Neural crest cell (in vitro differentiated cells): ENCODE measurements around the gene CASZ1. TPM values are rescaled to one million over a fixed set of nuclear protein-coding genes. Genes with fewer than 3 reads are reported as not detected.

ENCODE experiments used
- DNase-seq: peaks from one replicate; pipeline ENCODE4 v3.0.0; 2021; ENCODE audit warnings: low read depth, mixed read lengths, low spot score
- H3K27ac Mint-ChIP-seq: one replicate; pipeline ENCODE4 v1.8.0; 2021; ENCODE audit warnings: mild to moderate bottlenecking, mixed read lengths; ENCODE audit not compliant: unreplicated experiment
- H3K27me3 Mint-ChIP-seq: 2 replicates; pipeline ENCODE4 v1.8.0; 2021; ENCODE audit warnings: low read depth, mild to moderate bottlenecking, mixed read lengths
- H3K36me3 Mint-ChIP-seq: 2 replicates; pipeline ENCODE4 v1.8.0; 2021; ENCODE audit warnings: low read depth, mild to moderate bottlenecking, mixed read lengths
- H3K4me1 Mint-ChIP-seq: 2 replicates; pipeline ENCODE4 v1.8.0; 2021; ENCODE audit warnings: mixed read lengths
- H3K4me3 Mint-ChIP-seq: one replicate; pipeline ENCODE4 v1.8.0; 2021; ENCODE audit warnings: mild to moderate bottlenecking, mixed read lengths
- H3K9me3 Mint-ChIP-seq: 2 replicates; pipeline ENCODE4 v1.8.0; 2021; ENCODE audit warnings: mixed read lengths
- CTCF ChIP-seq: fragments of 200-600 bp; sonication (generic); conservative IDR thresholded peaks from 2 replicates; pipeline ENCODE4 v1.5.0; 2021; ENCODE audit warnings: antibody characterized with exemption, mild to moderate bottlenecking
- total RNA-seq: library from RNA; stranded (reverse); gene quantifications from 2 replicates; pipeline ENCODE4 v1.2.1, GENCODE V29; 2021

Gene CASZ1
- total RNA-seq, 1 donor from 2014 or later, result 2.6 TPM

GRCh38 chr1:10665226-10665625 lies 131.2 kb downstream of the CASZ1 start:
- H3K9me3 Mint-ChIP-seq, result no peaks in the 10 kb centered on the region
- TF ChIP-seq CTCF, result no peak
- H3K4me1 Mint-ChIP-seq, result peaks cover 14% of the 10 kb centered on the region
- no peak overlapping the region for H3K27ac Mint-ChIP-seq
- H3K27me3 Mint-ChIP-seq, result no peaks in the 10 kb centered on the region
- no peak overlapping the region for H3K4me3 Mint-ChIP-seq
- DNase-seq, result no peak
- H3K36me3 Mint-ChIP-seq, result no peaks in the 10 kb centered on the region

GRCh38 chr1:10664251-10664650 lies 132.2 kb downstream of the CASZ1 start:
- Mint-ChIP-seq H3K27ac (no peak overlapping the region), H3K4me1 (peaks cover 14% of the 10 kb centered on the region)

GRCh38 chr1:10663678-10664035 lies 132.8 kb downstream of the CASZ1 start:
- no peaks in the 10 kb centered on the region for H3K9me3 Mint-ChIP-seq
- no peak overlapping the region for H3K4me3 Mint-ChIP-seq
- H3K27me3 Mint-ChIP-seq, result no peaks in the 10 kb centered on the region
- peaks cover 14% of the 10 kb centered on the region for H3K4me1 Mint-ChIP-seq
- no peaks in the 10 kb centered on the region for H3K36me3 Mint-ChIP-seq
- DNase-seq, result peak; percentile 62
- no peak for TF ChIP-seq CTCF
- no peak overlapping the region for H3K27ac Mint-ChIP-seq

More at GRCh38 chr1:10664251-10664650, 132.2 kb downstream of the CASZ1 start:
- Mint-ChIP-seq H3K9me3 (no peaks in the 10 kb centered on the region), H3K36me3 (no peaks in the 10 kb centered on the region), H3K27me3 (no peaks in the 10 kb centered on the region), H3K4me3 (no peak overlapping the region)
- no peak for DNase-seq
- no peak for TF ChIP-seq CTCF

- H3K4me3 Mint-ChIP-seq, result peak overlapping the region; percentile 36
- DNase-seq, result no peak
- H3K27ac Mint-ChIP-seq, result no peak overlapping the region
- H3K36me3 Mint-ChIP-seq, result no peaks in the 10 kb centered on the region
- peaks cover 11% of the 10 kb centered on the region for H3K4me1 Mint-ChIP-seq
- H3K9me3 Mint-ChIP-seq, result no peaks in the 10 kb centered on the region
- no peak for TF ChIP-seq CTCF
- no peaks in the 10 kb centered on the region for H3K27me3 Mint-ChIP-seq
Observed at GRCh38 chr1:10662824-10663677, 133.4 kb downstream of the CASZ1 start.

GRCh38 chr1:10662090-10662688 lies 134.3 kb downstream of the CASZ1 start:
- Mint-ChIP-seq H3K27me3 (no peaks in the 10 kb centered on the region), H3K4me3 (no peak overlapping the region), H3K4me1 (peaks cover 9% of the 10 kb centered on the region), H3K36me3 (no peaks in the 10 kb centered on the region), H3K27ac (no peak overlapping the region), H3K9me3 (no peaks in the 10 kb centered on the region)
- no peak for DNase-seq
- no peak for TF ChIP-seq CTCF
